ENCODE data around the gene TSEN15.
"Not testable (repeated sequence)": the region's sequence is repeated elsewhere in the genome, so short reads cannot be mapped to it uniquely, and the experiment has no call there.

Gene TSEN15

DNA sequence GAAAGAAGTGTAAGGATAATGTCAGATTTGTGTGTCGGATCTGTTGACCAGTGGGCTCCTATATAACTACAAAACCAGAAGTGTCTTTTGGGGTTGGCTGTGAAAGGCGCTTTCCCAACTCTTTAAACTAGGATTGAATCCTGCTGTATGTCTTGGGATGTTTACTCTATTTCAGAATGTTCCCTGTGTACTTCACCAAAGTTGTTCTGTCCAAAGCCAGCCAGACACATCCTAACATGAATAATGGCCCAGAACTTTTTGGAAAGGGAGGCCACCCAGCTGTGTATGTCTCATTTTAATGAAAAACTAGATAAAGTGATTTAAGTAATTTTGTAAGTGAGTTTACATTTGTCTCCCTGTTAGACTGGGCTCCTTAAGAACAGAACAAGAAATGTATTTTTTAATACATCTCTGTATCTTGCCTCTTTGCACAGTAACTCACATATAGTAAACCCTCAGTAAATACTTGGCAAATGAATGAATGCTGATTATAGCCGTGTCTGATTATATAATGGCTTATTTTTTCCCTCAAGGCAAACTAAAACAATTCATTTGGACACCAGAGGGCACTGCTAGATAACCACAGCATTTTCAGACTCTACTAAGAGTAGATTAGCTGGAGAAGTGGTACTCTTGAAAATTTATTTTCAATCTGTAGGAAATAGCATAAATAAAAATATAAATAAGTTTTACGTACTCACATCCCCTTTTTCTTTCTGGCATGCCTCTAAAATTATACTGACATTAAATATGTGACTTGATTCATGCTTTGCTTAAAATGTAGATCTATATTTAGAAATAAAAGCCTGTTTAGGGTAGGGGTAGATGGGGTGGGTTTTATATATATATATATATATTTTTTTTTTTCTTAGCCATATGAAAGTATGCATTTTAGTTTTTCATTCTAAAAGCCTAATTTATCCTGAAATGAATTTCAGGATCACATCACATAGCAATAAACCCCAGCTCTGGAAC, 23.8 kb downstream of the TSEN15 start:
- WGBS, 2 experiments (ENCODE audit: insufficient coverage in 2 of 2) = no CpG with 5 or more reads among the region's 4 CpGs
- peaks cover 17% of the 10 kb centered on the region for H3K36me3 ChIP-seq (ENCODE audit: control insufficient read depth, insufficient read depth, low read length)
- no peaks in the 10 kb centered on the region for H3K4me1 ChIP-seq (ENCODE audit: control insufficient read depth, insufficient read depth, low read length, poor library complexity, severe bottlenecking)
- no peak overlapping the region for H3K27ac ChIP-seq (ENCODE audit: low read depth, low read length, severe bottlenecking)
- peaks cover 9% of the 10 kb centered on the region for H3K9me3 ChIP-seq (ENCODE audit: control insufficient read depth, low read length)
- H3K4me3 ChIP-seq (ENCODE audit: extremely low read depth, insufficient read depth, low read length, poor library complexity, severe bottlenecking) = no peak overlapping the region

DNA sequence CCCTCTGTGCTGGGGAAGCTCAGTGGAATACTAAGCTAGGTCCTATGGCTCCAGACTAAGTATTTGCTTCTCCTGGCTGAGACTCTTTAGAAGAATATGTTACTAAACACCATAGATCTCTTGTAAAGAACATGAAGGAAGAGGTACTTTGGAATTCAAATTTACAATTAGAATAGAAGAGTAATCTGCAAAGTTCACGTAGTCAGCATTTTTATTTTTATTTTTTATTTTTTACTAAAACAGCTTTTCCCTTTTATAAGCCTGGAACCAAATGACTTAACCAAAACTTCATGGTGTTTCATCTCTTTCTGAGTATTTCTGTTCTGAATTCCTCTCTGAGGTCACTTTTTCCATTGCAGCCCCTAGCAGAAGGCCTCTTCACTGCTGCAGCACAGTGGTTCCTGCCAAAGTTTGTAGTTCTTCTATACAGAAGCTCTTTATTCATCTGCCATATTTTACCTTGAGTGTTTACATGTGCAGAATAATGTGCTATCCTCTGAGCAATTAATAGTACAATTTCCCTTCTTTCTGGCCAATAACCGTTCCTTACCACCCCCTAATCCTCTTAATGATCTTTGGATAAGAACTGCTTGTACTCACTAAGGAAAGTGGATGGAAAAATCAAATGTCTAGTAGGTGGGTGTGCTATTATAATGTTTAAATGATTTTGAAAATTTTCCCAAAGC, 27.2 kb downstream of the TSEN15 start:
- no peak overlapping the region for H3K27ac ChIP-seq (ENCODE audit: low read depth, low read length, severe bottlenecking)
- H3K36me3 ChIP-seq (ENCODE audit: control insufficient read depth, insufficient read depth, low read length) = peaks cover 7% of the 10 kb centered on the region
- no peak overlapping the region for H3K4me3 ChIP-seq (ENCODE audit: extremely low read depth, insufficient read depth, low read length, poor library complexity, severe bottlenecking)
- peaks cover 9% of the 10 kb centered on the region for H3K9me3 ChIP-seq (ENCODE audit: control insufficient read depth, low read length)
- no peaks in the 10 kb centered on the region for H3K4me1 ChIP-seq (ENCODE audit: control insufficient read depth, insufficient read depth, low read length, poor library complexity, severe bottlenecking)
- no CpG with 5 or more reads among the region's 2 CpGs for WGBS, 2 experiments (ENCODE audit: insufficient coverage in 2 of 2)

DNA sequence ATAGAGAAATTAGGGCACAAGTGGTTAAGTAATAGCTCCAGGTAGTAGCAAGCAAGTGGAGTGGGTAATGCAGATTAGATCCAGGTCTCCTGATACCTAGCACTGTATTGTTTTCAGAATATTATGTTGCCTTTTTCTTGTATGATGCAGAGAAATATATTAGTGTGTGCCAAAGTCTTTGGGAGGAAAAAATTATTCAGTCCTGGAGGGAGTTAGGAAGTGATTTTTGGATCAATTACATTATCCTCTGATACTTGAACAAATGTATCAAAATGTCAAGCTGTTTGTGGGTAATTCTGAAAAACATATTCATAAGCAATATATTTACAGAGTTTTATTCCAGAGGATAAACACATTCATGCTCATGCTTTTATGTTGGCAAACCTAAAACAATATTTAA, 28.8 kb downstream of the TSEN15 start:
- Histone ChIP-seq H3K9me3 (ENCODE audit: control insufficient read depth, low read length) (peaks cover 9% of the 10 kb centered on the region), H3K4me1 (ENCODE audit: control insufficient read depth, insufficient read depth, low read length, poor library complexity, severe bottlenecking) (no peaks in the 10 kb centered on the region), H3K27ac (ENCODE audit: low read depth, low read length, severe bottlenecking) (no peak overlapping the region), H3K36me3 (ENCODE audit: control insufficient read depth, insufficient read depth, low read length) (no peaks in the 10 kb centered on the region), H3K4me3 (ENCODE audit: extremely low read depth, insufficient read depth, low read length, poor library complexity, severe bottlenecking) (no peak overlapping the region)

- H3K9me3 ChIP-seq (ENCODE audit: control insufficient read depth, low read length) = no peaks in the 10 kb centered on the region
- no peaks in the 10 kb centered on the region for H3K36me3 ChIP-seq (ENCODE audit: control insufficient read depth, insufficient read depth, low read length)
- H3K4me3 ChIP-seq (ENCODE audit: extremely low read depth, insufficient read depth, low read length, poor library complexity, severe bottlenecking) = no peak overlapping the region
- no peaks in the 10 kb centered on the region for H3K4me1 ChIP-seq (ENCODE audit: control insufficient read depth, insufficient read depth, low read length, poor library complexity, severe bottlenecking)
- H3K27ac ChIP-seq (ENCODE audit: low read depth, low read length, severe bottlenecking) = no peak overlapping the region
- 100% methylated on average over 2 of the region's 5 CpGs; no CpG with 5 or more reads in 1 of the 2 experiments for WGBS, 2 experiments (ENCODE audit: insufficient coverage in 2 of 2)
Measured at GRCh38 chr1:184082541-184083415, 31.2 kb downstream of the TSEN15 start.

DNA sequence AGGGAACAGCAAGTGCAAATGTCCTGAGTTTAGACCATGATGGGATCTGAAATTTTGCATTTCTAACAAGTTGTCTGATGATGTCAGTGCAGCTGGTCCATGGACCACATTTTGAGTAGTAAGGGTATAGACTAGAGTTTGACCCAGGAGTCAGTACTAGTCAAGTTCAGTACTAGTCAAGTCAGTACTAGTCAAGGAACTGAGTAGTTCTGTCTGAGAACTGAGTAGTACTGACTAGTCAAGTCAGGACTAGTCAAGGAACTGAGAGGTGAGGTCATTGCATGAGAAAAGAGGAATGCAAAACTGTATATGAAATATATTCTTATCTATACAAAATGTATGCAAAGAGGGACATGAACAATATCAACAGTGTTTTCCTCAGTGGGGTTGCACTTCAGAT, 34.1 kb downstream of the TSEN15 start:
- H3K36me3 ChIP-seq (ENCODE audit: control insufficient read depth, insufficient read depth, low read length) = no peaks in the 10 kb centered on the region
- H3K9me3 ChIP-seq (ENCODE audit: control insufficient read depth, low read length) = no peaks in the 10 kb centered on the region
- no peak overlapping the region for H3K27ac ChIP-seq (ENCODE audit: low read depth, low read length, severe bottlenecking)
- H3K4me1 ChIP-seq (ENCODE audit: control insufficient read depth, insufficient read depth, low read length, poor library complexity, severe bottlenecking) = no peaks in the 10 kb centered on the region
- no peak overlapping the region for H3K4me3 ChIP-seq (ENCODE audit: extremely low read depth, insufficient read depth, low read length, poor library complexity, severe bottlenecking)

- H3K4me3 ChIP-seq (ENCODE audit: extremely low read depth, insufficient read depth, low read length, poor library complexity, severe bottlenecking) = no peak overlapping the region
- H3K9me3 ChIP-seq (ENCODE audit: control insufficient read depth, low read length) = no peaks in the 10 kb centered on the region
- no peaks in the 10 kb centered on the region for H3K4me1 ChIP-seq (ENCODE audit: control insufficient read depth, insufficient read depth, low read length, poor library complexity, severe bottlenecking)
- 83% methylated on average over 7 of the region's 8 CpGs for WGBS, 2 experiments (ENCODE audit: insufficient coverage in 2 of 2)
- H3K36me3 ChIP-seq (ENCODE audit: control insufficient read depth, insufficient read depth, low read length) = no peaks in the 10 kb centered on the region
- no peak overlapping the region for H3K27ac ChIP-seq (ENCODE audit: low read depth, low read length, severe bottlenecking)
Measured at GRCh38 chr1:184088037-184088436, 36.5 kb downstream of the TSEN15 start.

DNA sequence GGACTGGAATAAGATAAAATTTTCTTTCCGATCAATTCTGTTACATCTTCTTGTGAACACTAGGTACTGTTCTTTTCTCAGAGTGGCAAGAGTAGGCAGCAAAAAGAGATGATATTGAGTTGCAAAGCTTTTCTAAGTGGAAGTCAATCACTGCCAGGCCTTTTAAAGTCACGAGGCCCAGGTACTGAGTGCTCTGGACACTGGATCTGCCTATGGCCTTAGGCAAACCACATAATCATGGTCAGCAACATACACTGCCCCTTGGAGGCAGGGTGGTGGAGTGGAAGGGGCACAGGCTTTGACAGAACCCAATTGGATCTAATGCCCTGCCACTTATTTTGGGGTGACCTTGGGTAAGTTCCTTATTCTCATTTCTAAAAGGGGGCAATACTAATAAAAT, 41.5 kb downstream of the TSEN15 start:
- no peak overlapping the region for H3K27ac ChIP-seq (ENCODE audit: low read depth, low read length, severe bottlenecking)
- 83 to 100% methylated on average over 1 of the region's 2 CpGs for WGBS, 2 experiments (ENCODE audit: insufficient coverage in 2 of 2)
- no peaks in the 10 kb centered on the region for H3K4me1 ChIP-seq (ENCODE audit: control insufficient read depth, insufficient read depth, low read length, poor library complexity, severe bottlenecking)
- no peaks in the 10 kb centered on the region for H3K36me3 ChIP-seq (ENCODE audit: control insufficient read depth, insufficient read depth, low read length)
- no peak overlapping the region for H3K4me3 ChIP-seq (ENCODE audit: extremely low read depth, insufficient read depth, low read length, poor library complexity, severe bottlenecking)
- no peaks in the 10 kb centered on the region for H3K9me3 ChIP-seq (ENCODE audit: control insufficient read depth, low read length)

DNA sequence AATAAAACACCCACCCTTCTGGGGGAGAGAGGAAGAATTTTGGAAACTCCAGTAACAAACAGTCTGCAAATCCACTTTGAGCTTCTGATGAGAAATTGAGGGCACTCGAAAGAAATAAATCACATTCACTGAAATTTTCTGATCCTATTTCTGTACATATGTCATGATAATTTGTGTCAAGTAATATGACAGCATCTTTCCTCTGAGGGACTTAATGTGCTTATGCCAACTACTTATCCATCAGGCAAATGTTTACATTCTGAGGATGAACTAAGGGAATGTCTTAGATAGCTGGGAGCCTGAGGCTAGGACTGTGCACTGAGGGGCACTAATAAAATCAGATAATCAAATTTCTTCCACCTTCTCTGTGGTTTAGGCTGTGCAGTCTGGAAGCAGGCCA, 44.5 kb downstream of the TSEN15 start:
- H3K4me3 ChIP-seq (ENCODE audit: extremely low read depth, insufficient read depth, low read length, poor library complexity, severe bottlenecking) = no peak overlapping the region
- no peaks in the 10 kb centered on the region for H3K4me1 ChIP-seq (ENCODE audit: control insufficient read depth, insufficient read depth, low read length, poor library complexity, severe bottlenecking)
- H3K9me3 ChIP-seq (ENCODE audit: control insufficient read depth, low read length) = no peaks in the 10 kb centered on the region
- no peak overlapping the region for H3K27ac ChIP-seq (ENCODE audit: low read depth, low read length, severe bottlenecking)
- H3K36me3 ChIP-seq (ENCODE audit: control insufficient read depth, insufficient read depth, low read length) = no peaks in the 10 kb centered on the region
- WGBS, 2 experiments (ENCODE audit: insufficient coverage in 2 of 2) = no CpG with 5 or more reads among the region's 1 CpG

GRCh38 chr1:184096580-184096979, 45.0 kb downstream of the TSEN15 start:
- not testable (repeated sequence) for H3K9me3 ChIP-seq (ENCODE audit: control insufficient read depth, low read length); H3K4me3 ChIP-seq (ENCODE audit: extremely low read depth, insufficient read depth, low read length, poor library complexity, severe bottlenecking); H3K4me1 ChIP-seq (ENCODE audit: control insufficient read depth, insufficient read depth, low read length, poor library complexity, severe bottlenecking); H3K36me3 ChIP-seq (ENCODE audit: control insufficient read depth, insufficient read depth, low read length); H3K27ac ChIP-seq (ENCODE audit: low read depth, low read length, severe bottlenecking)
- WGBS, 2 experiments (ENCODE audit: insufficient coverage in 2 of 2) = 83 to 100% methylated on average over 3 to 5 of the region's 5 CpGs

DNA sequence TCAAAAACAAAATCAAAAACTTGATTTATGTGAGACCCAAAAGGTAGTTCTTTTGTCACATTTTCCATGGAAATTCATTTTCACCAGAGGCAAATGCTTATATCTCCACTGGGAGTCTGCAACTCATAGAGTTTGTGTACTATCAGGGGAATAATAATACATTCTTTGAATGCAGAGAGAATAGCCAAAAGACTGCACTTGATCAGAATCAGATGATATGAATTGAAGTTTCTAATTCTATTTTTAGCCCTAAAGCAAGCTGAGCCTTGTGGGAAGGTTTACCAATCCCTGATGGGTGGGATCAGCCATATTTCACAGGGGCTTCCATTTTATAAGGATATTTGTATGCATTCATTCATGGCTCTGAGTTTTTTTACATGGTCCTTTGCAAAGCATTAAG, 49.6 kb downstream of the TSEN15 start:
- Histone ChIP-seq H3K27ac (ENCODE audit: low read depth, low read length, severe bottlenecking) (no peak overlapping the region), H3K4me1 (ENCODE audit: control insufficient read depth, insufficient read depth, low read length, poor library complexity, severe bottlenecking) (no peaks in the 10 kb centered on the region), H3K9me3 (ENCODE audit: control insufficient read depth, low read length) (no peaks in the 10 kb centered on the region), H3K36me3 (ENCODE audit: control insufficient read depth, insufficient read depth, low read length) (no peaks in the 10 kb centered on the region), H3K4me3 (ENCODE audit: extremely low read depth, insufficient read depth, low read length, poor library complexity, severe bottlenecking) (no peak overlapping the region)

Data from mesodermal cell (in vitro differentiated cells).